Activated naive CD4-positive, alpha-beta T cell treated with anti-CD3 and anti-CD28 coated beads, Interleukin-2, amount 50 U/mL, for 16 hours (primary cell): Measurements from ENCODE around the gene PMEL.
"Not testable (repeated sequence)": the region's sequence is repeated elsewhere in the genome, so short reads cannot be mapped to it uniquely, and the experiment has no call there.

ENCODE experiments used
- DNase-seq: peaks from one replicate; pipeline ENCODE4 v3.0.0-alpha.2; 2020

The PMEL gene

GRCh38 chr12:55982319-55982936, 16.6 kb upstream of the PMEL start:
- no peak for DNase-seq

- not testable (repeated sequence) for DNase-seq
These were observed 16.0 kb upstream of the PMEL start for GRCh38 chr12:55981882-55982281.

GRCh38 chr12:55979069-55979468, 13.2 kb upstream of the PMEL start:
- DNase-seq, result no peak

- no peak for DNase-seq
These were observed 12.6 kb upstream of the PMEL start for GRCh38 chr12:55978393-55978792.

GRCh38 chr12:55974308-55974730, 8.5 kb upstream of the PMEL start:
- peak; percentile 26 for DNase-seq

GRCh38 chr12:55973599-55974307, 7.9 kb upstream of the PMEL start, which contains the start of gene RAB5B:
Gene RAB5B, plus strand, starts transcription at chr12:55974078. Its CDS starts 12,883 bp downstream, at chr12:55986961.
- DNase-seq, result peak; percentile 99

- DNase-seq, result no peak
These were observed 7.2 kb upstream of the PMEL start for GRCh38 chr12:55972911-55973598.

- no peak for DNase-seq
These were observed 6.6 kb upstream of the PMEL start for GRCh38 chr12:55972456-55972855.

GRCh38 chr12:55972042-55972441, 6.2 kb upstream of the PMEL start:
- no peak for DNase-seq

- no peak for DNase-seq
These were observed 4.9 kb upstream of the PMEL start for GRCh38 chr12:55970775-55971174.

GRCh38 chr12:55969356-55969755, 3.5 kb upstream of the PMEL start:
- no peak for DNase-seq

- peak; percentile 89 for DNase-seq
These were observed 803 bp upstream of the PMEL start, which contains the start of gene CDK2 for GRCh38 chr12:55966408-55967281. Gene CDK2, plus strand, starts transcription at chr12:55966830. Its CDS starts 179 bp downstream, at chr12:55967009.

GRCh38 chr12:55965240-55965639, 602 bp downstream of the PMEL start:
- DNase-seq, result no peak

- DNase-seq, result no peak
These were observed 2.1 kb downstream of the PMEL start for GRCh38 chr12:55963760-55964159.

GRCh38 chr12:55957106-55957859, 8.6 kb downstream of the PMEL start:
- DNase-seq, result no peak

- DNase-seq, result peak; percentile 61
These were observed 9.9 kb downstream of the PMEL start for GRCh38 chr12:55955800-55956508.

- no peak for DNase-seq
These were observed 10.5 kb downstream of the PMEL start for GRCh38 chr12:55955344-55955743.

- DNase-seq, result no peak
These were observed 19.3 kb downstream of the PMEL start for GRCh38 chr12:55946553-55946952.

GRCh38 chr12:55942577-55943136, 23.2 kb downstream of the PMEL start:
- DNase-seq, result no peak

GRCh38 chr12:55942055-55942454, 23.8 kb downstream of the PMEL start:
- no peak for DNase-seq
